Endothelial cell of umbilical vein (primary cell): ENCODE data around the gene ENO4.

Source experiments
- EZH2 ChIP-seq: IDR thresholded peaks from 2 replicates; pipeline ENCODE4 v1.6.1; 2012; ENCODE audit warnings: borderline replicate concordance, low read depth, mild to moderate bottlenecking, moderate library complexity, low read length, inconsistent platforms; ENCODE audit not compliant: severe bottlenecking
- FOS ChIP-seq: IDR thresholded peaks from 2 replicates; pipeline ENCODE4 v1.6.1; 2011; ENCODE audit warnings: mild to moderate bottlenecking, low read length, moderate library complexity, borderline replicate concordance; ENCODE audit not compliant: insufficient read depth
- MYC ChIP-seq: IDR thresholded peaks from one replicate; pipeline ENCODE4 v1.6.1; 2011; ENCODE audit warnings: mild to moderate bottlenecking, low read depth, low read length
- POLR2A ChIP-seq: IDR thresholded peaks from 2 replicates; pipeline ENCODE4 v1.6.1; 2012; ENCODE audit warnings: low read depth, mild to moderate bottlenecking, control low read depth, low read length
- TF ChIP-seq, protein P1 (sequence below): IDR thresholded peaks from 2 replicates; pipeline ENCODE4 v1.6.1; 2011; ENCODE audit not compliant: insufficient read depth, insufficient read length
- TF ChIP-seq, protein P2 (sequence below), 2 donors: IDR thresholded peaks; 1 replicate in 1 of 2; 2 replicates in 1 of 2; pipeline ENCODE4 v1.5.1; 2011; ENCODE audit warnings: low read length in 2 of 2, mild to moderate bottlenecking in 2 of 2, moderate library complexity in 2 of 2, control low read depth in 1 of 2, inconsistent platforms in 1 of 2, low read depth in 1 of 2; ENCODE audit not compliant: insufficient read depth in 1 of 2; ENCODE audit errors: extremely low read depth in 1 of 2

DNA sequence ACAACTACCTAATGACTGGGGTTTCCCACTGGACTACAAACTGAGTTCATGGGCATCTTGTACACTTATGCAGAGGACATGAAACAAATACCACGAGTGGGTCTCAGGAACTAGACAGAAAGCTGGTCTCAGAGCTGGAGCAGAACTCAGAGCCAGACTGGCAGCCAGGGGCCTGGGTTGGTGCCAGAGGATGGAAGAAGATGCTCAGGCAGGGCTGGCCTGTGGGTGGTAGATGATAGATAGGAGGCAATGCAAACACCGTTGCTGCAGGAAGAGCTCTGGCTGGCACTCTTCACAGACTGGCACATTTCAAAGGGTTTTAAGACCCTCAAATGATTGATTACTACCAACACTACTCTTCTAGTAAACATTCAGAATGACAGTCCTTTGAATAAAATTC, 28.8 kb downstream of the ENO4 start:
- TF ChIP-seq, protein P1, sequence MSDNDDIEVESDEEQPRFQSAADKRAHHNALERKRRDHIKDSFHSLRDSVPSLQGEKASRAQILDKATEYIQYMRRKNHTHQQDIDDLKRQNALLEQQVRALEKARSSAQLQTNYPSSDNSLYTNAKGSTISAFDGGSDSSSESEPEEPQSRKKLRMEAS, result no peak
- TF ChIP-seq POLR2A (no peak), FOS (no peak), MYC (no peak), EZH2 (no peak)
- TF ChIP-seq, protein P2, sequence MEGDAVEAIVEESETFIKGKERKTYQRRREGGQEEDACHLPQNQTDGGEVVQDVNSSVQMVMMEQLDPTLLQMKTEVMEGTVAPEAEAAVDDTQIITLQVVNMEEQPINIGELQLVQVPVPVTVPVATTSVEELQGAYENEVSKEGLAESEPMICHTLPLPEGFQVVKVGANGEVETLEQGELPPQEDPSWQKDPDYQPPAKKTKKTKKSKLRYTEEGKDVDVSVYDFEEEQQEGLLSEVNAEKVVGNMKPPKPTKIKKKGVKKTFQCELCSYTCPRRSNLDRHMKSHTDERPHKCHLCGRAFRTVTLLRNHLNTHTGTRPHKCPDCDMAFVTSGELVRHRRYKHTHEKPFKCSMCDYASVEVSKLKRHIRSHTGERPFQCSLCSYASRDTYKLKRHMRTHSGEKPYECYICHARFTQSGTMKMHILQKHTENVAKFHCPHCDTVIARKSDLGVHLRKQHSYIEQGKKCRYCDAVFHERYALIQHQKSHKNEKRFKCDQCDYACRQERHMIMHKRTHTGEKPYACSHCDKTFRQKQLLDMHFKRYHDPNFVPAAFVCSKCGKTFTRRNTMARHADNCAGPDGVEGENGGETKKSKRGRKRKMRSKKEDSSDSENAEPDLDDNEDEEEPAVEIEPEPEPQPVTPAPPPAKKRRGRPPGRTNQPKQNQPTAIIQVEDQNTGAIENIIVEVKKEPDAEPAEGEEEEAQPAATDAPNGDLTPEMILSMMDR (IDR thresholded peaks at IDR 0.05; ENCODE audit: extremely low read depth in 1 of 2, insufficient read depth in 1 of 2, low read depth in 1 of 2, low read length in 2 of 2), result no peak
